HG03060 (cell line): ENCODE data around the gene UBE2H.
"Not testable (repeated sequence)": the region's sequence is repeated elsewhere in the genome, so short reads cannot be mapped to it uniquely, and the experiment has no call there.

ENCODE experiments used
- ATAC-seq: cut with Tn5 transposase; IDR thresholded peaks from one replicate; pipeline ENCODE4 v1.9.1; 2021; ENCODE audit warnings: low read depth, moderate number of reproducible peaks; ENCODE audit not compliant: unreplicated experiment

The UBE2H gene

DNA sequence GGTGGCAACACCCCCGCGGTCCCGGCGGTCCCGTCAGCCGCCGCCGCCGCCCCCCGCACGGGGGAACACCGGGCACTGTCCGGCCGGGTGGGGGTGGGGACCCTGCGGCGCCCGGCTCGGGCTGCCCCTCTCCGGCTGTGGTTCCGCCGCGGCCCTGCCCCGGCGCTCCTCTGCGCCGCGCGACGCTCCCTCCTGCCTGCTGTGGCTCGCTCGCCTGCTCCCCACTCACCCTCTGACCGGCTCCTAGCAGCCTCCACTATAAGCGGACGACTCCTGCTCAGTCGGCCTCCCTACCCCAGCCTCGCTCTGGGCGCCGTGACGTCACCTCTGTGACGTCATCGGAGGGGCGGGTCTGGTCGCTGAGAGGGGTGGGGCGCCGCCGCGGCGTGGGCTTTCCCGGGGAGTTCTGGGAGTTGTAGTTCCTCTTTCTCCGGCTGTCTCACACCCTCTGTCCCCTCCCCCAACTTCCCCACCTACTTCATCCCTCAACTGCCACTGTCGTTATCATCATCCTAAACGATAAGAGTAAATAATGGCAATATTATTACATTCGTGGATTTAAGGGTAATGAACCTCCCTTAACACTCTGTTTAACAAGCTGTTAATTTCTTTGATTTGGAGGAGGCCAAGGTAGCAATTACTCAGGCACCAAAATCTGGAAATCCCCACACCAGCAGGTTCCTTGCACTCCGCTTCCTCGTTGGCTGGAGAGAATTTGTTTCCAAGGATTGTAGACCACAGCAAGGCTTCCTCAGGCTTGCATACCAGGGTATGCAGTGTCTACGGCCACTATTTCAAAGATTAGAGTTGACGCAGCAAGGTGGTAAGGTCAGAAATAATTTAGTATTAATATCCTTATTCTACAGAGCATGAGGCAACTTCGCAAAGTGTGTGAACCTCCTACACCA is at the start of gene UBE2H:
Gene UBE2H, minus strand, starts transcription at position 308 of the 908 bp plus-strand sequence. CDS start 405 bp downstream, outside the sequence.
- ATAC-seq: no peak

DNA sequence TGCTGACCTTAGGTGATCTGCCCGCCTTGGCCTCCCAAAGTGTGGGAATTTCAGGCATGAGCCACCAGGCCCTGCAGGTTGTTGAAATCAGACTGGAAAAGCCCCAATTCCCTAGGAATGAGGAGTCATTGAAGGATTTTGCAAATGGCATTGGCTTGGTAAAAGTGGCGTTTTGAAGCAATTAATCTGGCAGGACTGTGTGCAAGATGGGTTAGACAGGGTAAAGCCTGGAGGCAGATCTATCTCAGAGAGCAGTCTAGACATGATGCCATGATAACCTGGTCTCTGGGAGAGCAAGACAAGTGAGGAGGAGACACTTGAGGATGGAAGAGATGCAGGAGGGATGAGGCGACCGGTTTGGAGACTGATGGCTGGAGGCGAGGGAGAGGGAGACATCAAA is 45.7 kb upstream of the UBE2H start:
- ATAC-seq: no peak

DNA sequence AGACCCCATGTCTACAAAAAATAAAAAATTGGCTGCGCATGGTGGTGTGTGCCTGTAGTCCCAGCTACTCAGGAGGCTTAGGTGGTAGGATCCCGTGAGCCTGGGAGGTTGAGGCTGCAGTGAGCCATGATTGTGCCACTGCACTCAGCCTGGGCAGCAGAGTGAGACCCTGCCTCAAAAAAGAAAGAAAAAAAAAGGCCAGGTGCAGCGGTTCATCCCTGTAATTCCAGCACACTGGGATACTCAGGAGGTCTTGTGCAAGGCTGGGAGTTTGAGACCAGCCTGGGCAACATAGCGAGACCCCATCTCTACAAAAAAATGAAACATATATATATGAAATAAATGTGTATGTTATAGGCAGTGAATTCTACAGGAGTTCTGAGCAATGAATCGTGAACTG is 44.5 kb upstream of the UBE2H start:
- no peak for ATAC-seq

DNA sequence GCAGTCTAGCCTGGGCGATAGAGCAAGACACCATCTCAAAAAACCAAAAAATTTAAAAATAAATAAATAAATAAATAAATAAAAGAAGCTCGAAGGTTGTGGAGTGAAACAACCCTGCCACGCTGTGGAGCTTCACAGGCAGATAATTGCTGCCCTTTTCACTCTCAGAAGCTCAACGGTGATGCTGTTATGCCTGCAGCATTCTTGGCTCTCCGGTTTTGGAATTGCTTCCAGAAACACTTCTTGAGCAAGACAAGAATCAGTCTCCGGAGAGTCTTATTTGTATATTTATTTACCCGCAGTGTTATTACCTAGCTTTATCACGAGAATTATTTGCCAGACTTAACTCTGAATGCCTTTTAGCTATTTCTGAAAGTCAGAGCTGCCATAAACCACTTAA is 40.5 kb upstream of the UBE2H start:
- no peak for ATAC-seq

DNA sequence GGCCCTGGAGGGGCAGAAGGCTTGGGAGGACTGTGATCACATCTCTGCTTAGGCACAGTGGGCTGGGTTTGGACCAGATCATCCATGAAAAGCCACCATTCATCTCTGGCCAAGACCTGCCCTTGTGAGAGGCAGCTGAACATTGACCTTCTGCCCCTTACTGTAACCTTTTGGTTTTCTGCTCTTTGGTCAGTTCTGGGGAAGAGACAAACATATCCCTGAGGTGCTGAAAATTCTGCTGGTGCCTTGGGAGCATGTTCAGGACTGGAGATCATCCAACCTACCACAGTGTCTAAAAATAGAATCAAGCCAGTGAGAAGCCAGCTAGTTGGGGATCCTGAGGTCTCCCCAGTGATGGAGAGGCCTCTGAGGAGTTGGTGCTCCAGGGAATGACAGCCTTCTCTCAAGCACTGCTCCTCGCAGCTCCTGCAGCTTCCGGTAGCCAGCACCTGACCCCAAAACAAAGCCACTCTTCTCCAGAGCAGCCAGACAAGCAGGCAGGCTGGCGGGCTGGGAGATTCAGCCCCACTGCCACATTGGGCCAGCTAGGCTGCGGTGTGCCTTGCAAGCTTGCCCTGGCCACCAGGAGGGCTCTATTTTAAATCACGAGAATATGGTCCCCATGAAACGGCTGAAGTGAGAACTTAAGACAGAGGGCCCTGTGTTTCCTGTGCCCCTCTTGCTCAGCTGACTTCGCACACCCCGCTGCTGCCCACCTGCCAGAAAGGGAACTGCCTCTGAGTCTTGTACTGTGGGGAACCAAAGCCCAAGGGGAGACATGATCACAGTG is 37.8 kb upstream of the UBE2H start:
- no peak for ATAC-seq

DNA sequence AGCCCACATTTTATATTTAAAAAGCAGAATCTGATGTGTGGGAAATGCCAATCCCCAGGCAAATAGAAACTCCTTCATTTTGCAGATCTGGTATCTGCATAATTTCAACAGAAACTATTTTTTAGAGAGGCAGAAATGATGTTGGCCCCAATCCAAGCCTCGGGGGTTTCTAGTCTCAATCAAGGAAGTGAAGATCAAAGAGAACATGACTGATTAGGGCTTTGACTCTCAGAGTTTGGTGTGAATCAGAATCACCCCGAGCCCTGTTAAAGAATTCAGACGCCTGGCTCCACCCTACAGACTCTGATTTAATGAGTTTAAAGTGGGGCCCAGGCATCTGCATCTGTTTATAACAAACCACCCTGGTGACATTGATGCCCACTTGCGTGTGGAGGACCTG is 36.7 kb upstream of the UBE2H start:
- no peak for ATAC-seq

DNA sequence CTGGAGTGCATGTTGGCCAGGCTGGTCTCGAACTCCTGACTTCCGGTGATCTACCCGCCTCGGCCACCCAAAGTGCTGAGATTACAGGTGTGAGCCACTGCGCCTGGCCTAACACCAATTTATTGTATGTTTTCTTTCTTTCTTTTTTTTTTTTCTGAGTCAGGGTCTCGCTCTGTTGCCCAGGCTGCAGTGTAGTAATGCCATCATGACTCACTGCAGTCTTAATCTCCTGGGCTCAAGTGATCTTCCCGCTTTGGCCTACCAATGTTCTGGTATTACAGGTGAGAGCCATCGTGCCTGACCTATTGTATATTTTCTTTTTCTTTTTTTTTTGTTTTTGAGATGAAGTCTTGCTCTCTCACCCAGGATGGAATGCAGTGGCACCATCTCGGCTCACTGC is 33.8 kb upstream of the UBE2H start:
- no peak for ATAC-seq

DNA sequence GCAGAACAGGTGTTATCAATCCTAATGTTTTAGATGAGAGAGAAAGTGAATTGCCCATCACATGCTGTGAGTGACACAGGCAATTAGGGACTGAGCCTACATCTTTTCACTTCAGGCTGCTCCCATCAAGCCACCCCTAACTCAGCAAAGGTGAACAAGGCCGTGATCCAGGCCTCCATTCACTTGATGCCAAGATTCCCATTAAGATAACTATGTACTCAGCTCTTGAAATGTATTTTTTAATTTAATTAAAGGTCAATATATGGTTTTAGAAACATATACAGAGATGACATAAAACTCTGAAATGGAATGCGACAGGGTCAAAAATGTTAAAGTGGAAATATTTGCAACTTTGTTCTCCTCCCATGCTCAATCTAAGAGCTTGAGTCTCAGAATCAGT is 27.9 kb upstream of the UBE2H start:
- no peak for ATAC-seq

DNA sequence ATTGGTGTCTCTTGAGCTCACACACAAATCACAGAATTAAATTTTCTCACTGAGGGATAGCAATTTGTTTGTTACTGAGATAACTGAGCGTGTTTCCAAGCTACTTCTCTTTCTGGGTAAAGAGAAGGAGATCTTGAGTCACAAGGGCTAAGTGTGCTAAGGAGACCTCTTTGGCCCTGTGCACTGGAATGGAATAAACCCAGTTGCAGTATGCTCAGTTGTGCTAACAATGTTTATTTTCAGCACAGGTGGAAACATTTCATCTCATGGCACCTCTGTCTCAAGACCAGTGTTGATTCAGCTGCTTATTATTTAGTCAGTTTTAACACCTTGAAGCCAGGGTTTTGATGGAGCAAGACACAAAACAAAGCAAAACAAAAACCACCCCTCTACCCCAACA is 22.5 kb upstream of the UBE2H start:
- no peak for ATAC-seq

DNA sequence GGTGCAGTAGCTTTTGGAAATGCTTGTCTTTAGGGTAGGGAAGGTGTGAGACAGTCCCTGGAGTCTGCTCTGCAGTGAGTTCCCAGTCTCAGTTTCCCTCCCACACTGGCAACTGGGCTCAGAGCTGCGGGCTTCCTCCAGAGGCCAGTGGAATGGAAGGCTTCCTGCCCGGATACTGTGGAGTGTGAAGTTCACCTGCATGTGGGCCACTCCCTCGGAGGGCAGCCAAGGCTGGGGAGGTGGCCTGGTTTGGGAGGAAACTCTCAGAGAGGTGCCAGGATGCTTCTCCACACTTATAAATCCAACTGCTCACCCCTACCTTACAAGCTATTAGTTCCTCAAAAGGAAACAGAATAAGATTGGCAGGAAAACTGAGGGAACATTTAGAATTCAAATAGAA is 18.1 kb upstream of the UBE2H start:
- no peak for ATAC-seq

DNA sequence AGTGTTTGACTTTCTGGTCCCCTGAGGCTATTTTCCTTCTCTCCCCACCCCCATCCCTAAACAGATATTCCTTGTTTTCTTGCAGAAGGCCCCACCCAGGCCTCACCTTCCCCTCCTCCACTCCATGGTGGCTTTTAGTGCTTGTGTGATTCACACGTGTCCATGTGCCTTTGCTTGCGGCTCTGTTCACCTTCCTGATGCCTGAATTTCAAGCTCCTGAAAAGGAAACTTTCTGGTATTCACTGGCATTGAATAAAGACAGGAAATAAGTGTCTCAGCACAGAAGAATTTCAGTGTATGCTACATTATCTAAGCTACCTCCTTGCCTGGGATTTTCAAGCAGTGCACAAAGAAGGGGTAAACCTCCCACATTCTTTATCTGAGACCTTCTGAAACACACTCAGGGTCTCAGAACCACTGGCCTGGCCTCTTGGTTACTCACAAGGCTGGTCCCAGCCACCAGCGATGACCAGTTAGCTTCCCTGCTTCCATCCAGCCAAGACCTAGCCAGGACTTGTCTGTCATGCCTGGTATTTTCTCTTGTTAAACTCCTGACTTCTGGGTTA is 17.2 kb upstream of the UBE2H start:
- ATAC-seq: no peak

DNA sequence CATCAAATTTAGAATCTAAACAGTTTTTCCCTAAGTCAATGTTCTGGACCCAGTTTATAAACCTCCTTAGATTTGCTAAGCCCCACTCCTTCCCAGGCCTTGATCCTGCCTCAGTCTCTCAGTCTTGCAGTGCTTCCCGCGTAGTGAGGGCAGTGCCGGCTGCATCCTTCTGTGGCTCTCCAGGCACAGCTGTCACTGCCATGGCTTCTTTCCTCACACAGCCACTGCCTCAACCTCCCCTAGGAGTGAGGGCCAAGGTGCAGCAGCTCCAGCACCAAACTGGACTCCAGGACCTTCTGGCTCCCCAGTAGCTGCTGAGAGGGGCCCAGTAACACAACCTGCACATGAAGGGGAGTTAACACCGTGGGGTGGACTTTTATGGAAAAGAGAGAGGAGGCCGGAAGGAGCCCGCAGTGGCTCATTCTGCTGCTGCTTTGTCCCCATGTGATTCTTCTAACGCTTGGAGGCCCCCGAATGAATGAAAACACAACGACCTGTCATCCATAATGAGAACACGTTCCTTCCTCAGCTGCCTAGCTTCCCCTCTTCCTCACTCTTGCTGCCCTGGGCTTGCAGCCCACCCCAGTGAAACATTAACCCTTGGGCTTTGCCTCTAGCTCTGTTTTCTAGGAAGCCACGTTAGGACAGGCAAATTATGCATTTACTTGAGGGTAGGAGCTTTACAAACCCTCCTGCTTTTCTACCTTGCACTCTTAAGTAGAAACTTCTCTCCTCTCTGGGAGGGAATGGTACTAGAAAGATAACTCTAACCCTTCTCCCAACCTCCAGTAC is 16.0 kb upstream of the UBE2H start:
- no peak for ATAC-seq

DNA sequence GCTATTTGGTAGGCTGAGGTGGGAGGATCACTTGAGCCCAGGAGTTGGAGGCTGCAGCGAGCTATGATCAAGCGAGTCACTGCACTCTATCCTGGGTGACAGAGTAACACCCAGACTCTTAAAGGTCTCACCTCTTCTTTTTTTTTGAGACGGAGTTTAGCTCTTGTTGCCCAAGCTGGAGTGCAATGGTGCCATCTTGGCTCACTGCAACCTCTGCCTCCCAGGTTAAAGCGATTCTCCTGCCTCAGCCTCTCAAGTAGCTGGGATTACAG is 7.4 kb upstream of the UBE2H start:
- not testable (repeated sequence) for ATAC-seq

DNA sequence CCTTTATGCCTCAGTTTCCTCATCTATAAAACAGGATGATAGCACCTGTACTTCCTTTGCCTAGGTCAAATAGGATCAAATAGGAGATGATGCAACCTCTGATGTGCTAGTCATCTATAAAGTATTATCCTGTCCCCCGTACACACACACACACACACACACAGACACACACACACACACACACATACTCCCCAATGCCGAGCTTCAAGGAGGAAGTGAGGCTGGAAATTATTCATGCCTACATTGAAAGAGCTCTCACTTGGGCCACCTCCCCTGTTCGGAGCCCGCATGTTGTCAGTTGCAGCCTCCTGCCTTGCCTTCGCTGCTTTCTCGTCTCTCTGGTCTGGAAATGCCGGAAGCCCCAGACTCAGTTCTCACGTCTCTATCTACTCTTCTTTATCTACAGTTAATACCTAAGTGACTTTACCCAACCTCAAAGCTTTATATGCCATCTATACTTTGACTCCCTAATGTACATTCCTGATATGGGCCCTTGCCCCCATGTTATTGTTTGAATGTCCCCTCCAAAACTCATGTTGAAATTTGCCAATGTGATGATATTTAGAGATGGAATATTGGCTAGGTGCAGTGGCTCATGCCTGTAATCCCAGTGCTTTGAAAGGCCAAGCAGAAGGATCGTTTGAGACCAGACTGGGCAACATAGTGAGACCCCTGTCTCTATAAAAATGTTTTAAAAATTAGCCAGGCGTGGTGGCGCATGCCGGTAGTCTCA is 6.9 kb upstream of the UBE2H start:
- ATAC-seq: no peak

DNA sequence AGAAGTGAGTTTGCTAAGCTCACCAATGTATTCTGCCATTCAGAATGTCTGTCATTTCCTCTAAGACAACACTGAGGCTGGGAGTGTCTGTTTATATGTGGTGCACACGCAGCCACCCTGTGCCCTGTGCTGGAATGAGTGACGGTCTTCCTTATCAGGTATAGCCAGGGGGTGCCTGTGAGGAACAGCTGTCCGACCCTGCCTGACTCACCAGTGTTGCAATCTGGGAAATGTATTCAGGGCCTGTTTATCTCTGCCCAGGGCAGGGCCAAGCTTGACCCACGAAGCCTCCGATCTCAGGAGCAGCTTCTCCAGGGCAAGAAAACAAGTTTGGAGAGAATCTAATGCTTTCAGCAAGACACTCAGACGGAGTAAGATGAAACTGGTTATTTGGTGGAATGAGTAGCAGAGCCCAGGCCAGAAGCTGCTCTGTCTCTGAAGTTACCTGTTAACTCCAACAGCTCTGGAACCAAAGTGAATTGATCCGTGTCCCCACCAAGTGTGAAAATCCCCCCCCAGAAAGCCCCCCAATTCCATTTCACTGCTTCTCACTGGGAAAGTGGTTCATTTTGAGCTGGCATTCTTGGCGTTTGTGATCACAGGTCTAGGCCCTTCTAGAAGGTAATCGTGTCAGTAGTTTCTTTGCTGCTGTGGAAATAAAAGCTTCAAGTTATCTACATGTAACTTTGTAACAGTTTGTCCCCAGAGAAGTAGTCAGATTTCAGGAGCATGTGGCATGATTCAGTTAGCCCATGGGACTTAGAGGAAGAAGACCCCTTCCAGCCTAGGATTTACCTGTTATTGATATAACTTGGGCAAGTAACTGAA is 6.1 kb upstream of the UBE2H start:
- ATAC-seq: no peak

DNA sequence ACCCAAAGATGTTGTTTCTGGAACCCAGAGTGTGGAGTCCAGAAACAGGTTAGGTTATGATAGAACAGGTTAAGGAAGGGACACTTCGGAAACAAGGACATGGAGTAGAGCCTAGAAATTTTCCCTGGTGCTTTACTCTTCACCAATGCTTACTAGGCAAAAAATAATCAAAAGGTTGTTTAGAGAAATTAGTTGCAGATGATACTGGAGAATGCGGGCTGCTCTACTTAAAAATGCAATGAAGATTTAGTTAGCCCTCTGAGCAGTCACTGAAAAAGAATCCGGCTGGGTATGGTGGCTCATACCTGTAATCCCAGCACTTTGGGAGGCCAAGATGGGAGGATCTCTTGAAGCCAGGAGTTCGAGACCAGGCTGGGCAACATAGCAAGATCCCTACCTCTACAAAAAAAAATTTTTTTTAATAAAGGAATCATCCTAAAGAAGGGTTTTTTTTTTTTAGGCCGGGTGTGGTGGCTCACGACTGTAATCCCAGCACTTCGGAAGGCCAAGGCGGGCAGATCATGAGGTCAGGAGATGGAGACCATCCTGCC is 3.3 kb upstream of the UBE2H start:
- ATAC-seq: no peak

DNA sequence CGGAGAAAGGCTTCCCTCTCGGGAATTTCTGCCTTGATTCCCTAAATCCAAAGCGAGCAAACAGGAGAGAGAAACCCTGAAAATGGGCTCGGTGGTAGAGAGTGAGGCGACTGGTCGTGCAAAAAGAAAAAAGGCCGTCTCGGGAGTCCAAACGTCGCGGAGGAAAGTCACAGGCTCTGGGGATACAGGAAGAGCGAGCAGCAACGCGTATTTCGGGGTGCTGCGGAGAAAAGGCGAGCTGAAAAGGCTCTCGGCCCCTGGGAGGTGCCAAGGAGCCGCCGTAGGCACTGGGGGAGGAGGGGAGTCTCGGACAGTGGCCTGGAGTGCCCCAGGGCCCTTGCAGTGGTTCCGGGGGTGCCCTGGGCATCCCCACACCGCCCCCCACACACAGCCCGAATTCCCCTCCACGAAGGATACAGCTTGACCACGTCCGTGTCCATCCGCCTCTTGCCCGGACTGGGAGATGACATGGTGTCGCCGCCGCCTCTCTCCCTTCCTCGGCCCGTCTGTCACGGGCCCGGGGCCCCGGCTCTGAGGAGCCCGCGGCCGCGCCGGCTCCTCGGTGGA is 591 bp downstream of the UBE2H start:
- no peak for ATAC-seq

DNA sequence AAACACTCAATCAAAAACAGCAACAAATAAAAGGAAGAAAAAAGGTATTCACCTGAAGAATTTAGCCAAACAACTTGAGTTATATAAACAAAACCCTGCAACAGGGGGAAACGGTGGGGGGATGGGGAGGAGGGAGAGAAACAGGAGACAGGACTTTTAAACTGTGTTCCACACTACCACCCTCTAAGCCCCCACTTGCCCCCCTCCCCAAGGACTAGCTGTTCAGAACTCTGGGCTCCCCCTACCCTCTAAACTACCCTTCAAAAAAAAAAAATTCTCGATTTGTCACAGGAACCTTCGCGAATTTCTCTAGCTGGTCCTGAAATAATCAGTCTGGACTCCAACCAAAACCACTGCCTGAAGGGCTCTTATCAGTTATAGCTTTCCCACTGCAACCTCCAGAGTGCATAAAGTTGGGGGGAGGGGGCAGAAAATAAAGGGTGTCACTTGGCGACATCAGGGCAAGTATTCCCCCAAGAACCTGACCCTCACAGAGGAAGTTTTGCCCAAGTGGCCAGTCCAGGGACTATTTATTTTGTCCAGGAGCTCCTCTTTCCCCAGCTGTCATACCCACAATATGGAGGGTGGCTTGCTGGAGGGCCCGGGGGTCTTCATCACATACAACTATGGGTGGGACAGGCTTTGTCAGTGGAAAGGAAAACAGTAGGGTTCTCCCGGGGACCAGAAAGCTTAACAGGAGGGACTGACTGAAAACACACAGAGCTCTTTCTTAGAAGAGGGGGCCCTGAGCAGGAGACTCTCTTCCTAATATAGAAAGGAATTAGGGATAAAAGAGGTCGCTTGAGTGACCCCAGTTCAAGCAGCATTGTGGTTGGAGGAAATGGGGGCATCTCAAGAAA is 1.3 kb downstream of the UBE2H start:
- no peak for ATAC-seq
